Measurements from ENCODE around the gene PYROXD2.
"Not testable (repeated sequence)": the region's sequence is repeated elsewhere in the genome, so short reads cannot be mapped to it uniquely, and the experiment has no call there.

The PYROXD2 gene

GRCh38 chr10:98364432-98365102 lies 50.4 kb downstream of the PYROXD2 start:
- FAIRE-seq = no peak

DNA sequence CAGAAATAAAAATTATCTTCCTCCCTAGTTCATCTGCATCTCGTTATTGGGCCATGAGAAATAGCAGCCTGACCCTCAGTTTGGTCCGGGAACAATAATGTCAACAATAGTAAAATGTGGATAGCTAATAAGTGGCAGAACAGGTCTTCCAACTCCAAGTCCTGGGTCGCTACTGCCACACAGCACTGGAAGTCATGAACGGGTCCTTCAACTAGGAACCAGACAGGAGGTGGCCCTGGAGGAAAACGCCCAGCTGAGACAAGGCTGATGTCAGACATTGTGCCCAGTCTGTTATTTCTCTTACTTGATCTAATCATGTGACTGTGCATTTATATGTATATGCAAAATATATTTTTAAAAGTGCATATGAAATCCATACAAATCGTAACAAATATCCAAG lies 51.8 kb downstream of the PYROXD2 start:
- FAIRE-seq = no peak

- no peak for FAIRE-seq
Measured at GRCh38 chr10:98361131-98362025, 53.6 kb downstream of the PYROXD2 start.

- no peak for FAIRE-seq
Measured at GRCh38 chr10:98357194-98357822, 57.7 kb downstream of the PYROXD2 start.

GRCh38 chr10:98354491-98354890 lies 60.5 kb downstream of the PYROXD2 start:
- no peak for FAIRE-seq

DNA sequence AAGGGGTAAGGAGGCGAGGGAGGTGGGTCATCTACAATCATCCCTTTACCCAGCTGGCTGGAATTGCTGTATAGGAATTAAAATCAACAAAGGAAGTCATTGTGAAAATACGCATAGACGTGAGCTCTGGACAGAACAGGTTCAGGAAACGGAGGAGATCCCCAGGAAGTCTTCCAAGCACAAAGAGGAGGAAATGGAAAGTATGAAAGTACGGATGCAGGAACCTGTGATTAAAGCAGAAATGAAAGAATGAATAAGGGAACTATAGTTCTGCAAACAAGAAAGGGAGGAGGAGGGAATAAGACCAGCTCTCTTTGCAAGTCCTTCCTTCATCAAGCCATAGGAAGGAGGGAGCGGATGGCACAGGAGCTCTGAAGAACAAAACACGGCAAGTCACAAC lies 61.8 kb downstream of the PYROXD2 start:
- no peak for FAIRE-seq

DNA sequence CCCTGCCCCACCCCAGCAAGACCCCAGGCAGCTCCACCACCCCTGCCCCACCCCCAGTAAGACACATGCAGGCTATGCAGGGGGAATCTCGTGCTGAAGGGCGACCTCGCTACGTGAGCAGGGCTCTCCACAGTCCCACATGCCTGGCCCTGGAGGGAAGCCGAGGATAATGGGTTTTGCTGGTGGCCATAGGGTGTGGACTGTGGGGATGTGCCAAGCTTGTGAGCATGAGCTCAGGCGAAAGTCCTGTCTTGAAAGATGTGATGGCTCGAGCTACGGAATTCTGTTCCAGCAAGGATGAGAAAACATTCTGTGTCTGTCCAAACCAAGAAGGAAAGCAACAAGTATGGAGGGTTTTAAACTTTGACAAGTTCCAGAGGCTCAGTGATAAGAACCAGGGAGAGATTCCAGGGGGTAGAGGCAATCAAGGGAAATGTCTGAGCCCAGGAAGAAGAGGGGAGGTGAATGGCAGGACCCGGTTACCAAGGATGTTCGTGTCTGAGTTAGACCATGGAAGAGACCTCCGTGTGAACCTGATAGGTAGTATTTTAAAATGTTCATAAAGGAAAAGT lies 63.1 kb downstream of the PYROXD2 start:
- FAIRE-seq = no peak

- FAIRE-seq = no peak
Measured at GRCh38 chr10:98349508-98349922, 65.5 kb downstream of the PYROXD2 start.

GRCh38 chr10:98346847-98347246 lies 68.1 kb downstream of the PYROXD2 start:
- FAIRE-seq = no peak

- no peak for FAIRE-seq
Measured at GRCh38 chr10:98344589-98345038, 70.4 kb downstream of the PYROXD2 start.

DNA sequence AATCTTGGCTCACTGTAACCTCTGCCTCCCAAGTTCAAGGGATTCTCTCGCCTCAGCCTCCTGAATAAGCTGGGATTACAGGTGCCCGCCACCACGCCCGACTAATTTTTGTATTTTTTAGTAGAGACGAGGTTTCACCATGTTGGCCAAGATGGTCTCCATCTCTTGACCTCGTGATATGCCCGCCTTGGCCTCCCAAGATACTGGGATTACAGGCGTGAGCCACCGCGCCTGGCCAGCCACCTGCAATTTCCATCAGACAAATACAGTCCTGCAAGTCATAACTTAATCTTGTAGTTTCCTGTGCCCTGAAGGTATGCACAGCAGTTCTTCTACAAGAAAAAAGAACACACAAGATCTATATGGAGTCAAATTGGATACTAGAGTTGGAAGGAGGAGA lies 73.3 kb downstream of the PYROXD2 start:
- not testable (repeated sequence) for FAIRE-seq

GRCh38 chr10:98340940-98341310 lies 74.1 kb downstream of the PYROXD2 start:
- FAIRE-seq = no peak

DNA sequence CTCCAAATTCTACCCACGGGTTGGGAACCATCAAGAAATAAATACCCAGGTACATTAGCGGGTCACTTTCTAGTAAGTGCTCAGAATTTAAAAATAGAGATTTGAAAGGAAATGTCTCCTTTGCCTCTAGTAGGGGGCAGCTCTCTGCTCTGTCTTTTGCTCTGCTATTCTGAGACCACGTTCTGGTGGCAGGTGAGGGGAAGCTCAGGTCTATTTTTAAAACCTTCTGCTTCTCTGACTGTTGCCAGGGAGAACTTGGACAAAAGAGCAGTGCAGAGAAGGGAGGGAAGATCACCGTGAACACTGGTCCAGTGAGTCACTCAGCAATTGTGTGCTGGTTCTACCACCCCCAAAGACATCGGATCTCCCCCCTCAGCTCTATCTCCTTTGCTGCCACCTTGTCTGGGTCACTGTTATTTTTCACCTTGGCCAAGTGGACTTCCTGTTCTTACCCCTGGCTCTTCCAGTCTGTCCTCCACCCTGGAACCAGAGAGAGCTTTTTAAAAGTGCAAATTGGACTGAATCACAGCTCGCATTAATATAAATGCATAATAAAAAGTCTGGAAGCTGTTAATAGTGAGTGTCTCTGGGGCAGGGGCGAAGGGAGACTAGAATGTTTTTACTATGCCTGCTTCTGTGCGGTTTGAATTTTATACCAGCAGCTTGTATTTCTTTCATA lies 74.6 kb downstream of the PYROXD2 start:
- no peak for FAIRE-seq

- no peak for FAIRE-seq
Measured at GRCh38 chr10:98339799-98340198, 75.2 kb downstream of the PYROXD2 start.

- no peak for FAIRE-seq
Measured at GRCh38 chr10:98338896-98339295, 76.1 kb downstream of the PYROXD2 start.

DNA sequence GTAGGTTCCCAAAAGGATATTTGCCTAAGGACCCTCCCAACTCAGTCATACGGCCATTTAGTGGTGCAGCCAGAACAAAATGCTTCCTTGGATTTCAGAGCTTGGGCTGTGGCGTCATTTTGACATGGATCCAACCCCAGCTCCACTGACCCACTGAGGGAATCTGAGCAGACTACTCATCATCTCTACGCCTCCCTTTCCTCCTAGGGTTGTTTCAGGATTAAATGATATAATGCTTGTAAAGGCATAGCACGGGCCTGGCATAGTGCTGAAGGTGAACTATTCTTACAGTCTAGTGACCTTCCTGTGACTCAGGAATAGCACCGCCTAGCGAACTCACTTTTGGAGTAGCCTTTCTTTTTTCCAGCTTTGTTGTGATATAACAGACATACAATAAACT lies 76.7 kb downstream of the PYROXD2 start:
- FAIRE-seq = no peak

GRCh38 chr10:98337484-98337883 lies 77.5 kb downstream of the PYROXD2 start:
- FAIRE-seq = no peak
